Ectodermal cell (in vitro differentiated cells): ENCODE measurements around the gene AGBL4.

Experiments
- H3K27ac ChIP-seq: 2 replicates; pipeline ENCODE4 v1.7.0; 2013; ENCODE audit warnings: mild to moderate bottlenecking, low read depth, low read length; ENCODE audit not compliant: insufficient read depth, poor library complexity, severe bottlenecking
- H3K27me3 ChIP-seq: 2 replicates; pipeline ENCODE4 v1.7.0; 2013; ENCODE audit warnings: mild to moderate bottlenecking, low read length; ENCODE audit not compliant: insufficient read depth, control insufficient read depth, poor library complexity, severe bottlenecking
- H3K36me3 ChIP-seq: one replicate; pipeline ENCODE4 v1.7.0; 2013; ENCODE audit warnings: low read length; ENCODE audit not compliant: control insufficient read depth, insufficient read depth
- H3K4me1 ChIP-seq: one replicate; pipeline ENCODE4 v1.7.0; 2013; ENCODE audit warnings: low read length; ENCODE audit not compliant: control insufficient read depth, insufficient read depth
- H3K4me3 ChIP-seq: 2 replicates; pipeline ENCODE4 v1.7.0; 2013; ENCODE audit warnings: low read depth, low read length, control low read depth; ENCODE audit not compliant: insufficient read depth
- H3K9me3 ChIP-seq: 2 replicates; pipeline ENCODE4 v1.7.0; 2013; ENCODE audit warnings: mild to moderate bottlenecking, low read length, moderate library complexity; ENCODE audit not compliant: control insufficient read depth
- WGBS, 2 experiments: methylation state at CpG; one replicate each; pipeline ENCODE4 v1.1.7; 2013; ENCODE audit warnings: missing lambda C conversion rate in 2 of 2; 5-methylcytosine and 5-hydroxymethylcytosine counted together

Gene AGBL4

GRCh38 chr1:49363628-49364027 lies 660.1 kb downstream of the AGBL4 start:
- Histone ChIP-seq H3K9me3 (no peaks in the 10 kb centered on the region), H3K4me3 (no peak overlapping the region), H3K27ac (no peak overlapping the region), H3K27me3 (no peaks in the 10 kb centered on the region), H3K36me3 (no peaks in the 10 kb centered on the region), H3K4me1 (no peaks in the 10 kb centered on the region)
- WGBS, 2 experiments, result 0% methylated on average over 1 of the region's 1 CpG

DNA sequence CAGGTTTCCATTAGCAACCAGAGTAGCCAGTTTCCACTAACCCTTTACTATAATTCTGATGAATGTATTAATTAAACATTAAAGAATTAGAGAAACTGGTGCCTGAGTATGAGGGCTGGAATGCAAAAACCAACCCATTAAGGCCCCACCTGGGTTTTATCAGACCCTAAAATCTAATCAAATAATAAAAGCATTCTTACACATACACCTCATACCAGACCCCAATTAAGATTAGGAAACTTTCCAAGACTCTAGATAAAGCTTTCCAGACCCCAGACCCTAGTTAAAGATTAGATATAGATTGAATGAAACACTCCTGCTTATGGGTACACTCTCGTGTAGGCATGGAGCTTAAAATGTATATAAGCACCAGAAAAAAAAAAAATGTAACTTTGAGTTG lies 665.7 kb downstream of the AGBL4 start:
- no peak overlapping the region for H3K27ac ChIP-seq
- no peak overlapping the region for H3K4me3 ChIP-seq
- H3K4me1 ChIP-seq, result no peaks in the 10 kb centered on the region
- no peaks in the 10 kb centered on the region for H3K27me3 ChIP-seq
- no peaks in the 10 kb centered on the region for H3K36me3 ChIP-seq
- peaks cover 6% of the 10 kb centered on the region for H3K9me3 ChIP-seq
- WGBS, 2 experiments, result 63% methylated on average over 1 of the region's 1 CpG; no CpG with 5 or more reads in 1 of the 2 experiments

GRCh38 chr1:49356594-49356993 lies 667.2 kb downstream of the AGBL4 start:
- H3K36me3 ChIP-seq, result no peaks in the 10 kb centered on the region
- peaks cover 6% of the 10 kb centered on the region for H3K9me3 ChIP-seq
- H3K27me3 ChIP-seq, result no peaks in the 10 kb centered on the region
- H3K4me3 ChIP-seq, result no peak overlapping the region
- no peak overlapping the region for H3K27ac ChIP-seq
- H3K4me1 ChIP-seq, result no peaks in the 10 kb centered on the region

DNA sequence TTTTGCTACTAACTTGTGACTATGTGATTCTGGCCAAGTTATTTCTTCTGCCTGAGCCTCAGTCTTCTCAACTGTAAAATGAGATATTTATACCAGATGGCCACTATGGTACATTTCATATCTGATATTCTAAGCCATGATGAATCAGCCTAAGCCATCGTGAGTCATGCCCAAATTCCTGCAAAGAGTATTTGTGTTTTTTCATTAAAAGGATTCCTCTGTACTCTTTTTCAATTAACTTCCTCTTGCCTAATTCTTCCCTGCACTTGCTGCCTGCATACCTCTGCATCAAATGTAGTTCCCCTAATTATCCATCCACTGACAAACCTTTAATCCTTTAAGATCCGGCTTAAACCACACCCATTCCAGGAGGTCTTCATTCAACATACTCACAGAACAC lies 672.0 kb downstream of the AGBL4 start:
- Histone ChIP-seq H3K4me1 (no peaks in the 10 kb centered on the region), H3K4me3 (no peak overlapping the region), H3K36me3 (no peaks in the 10 kb centered on the region), H3K27ac (no peak overlapping the region), H3K9me3 (peaks cover 7% of the 10 kb centered on the region), H3K27me3 (no peaks in the 10 kb centered on the region)
- WGBS, 2 experiments, result 68 to 74% methylated on average over 2 of the region's 2 CpGs

DNA sequence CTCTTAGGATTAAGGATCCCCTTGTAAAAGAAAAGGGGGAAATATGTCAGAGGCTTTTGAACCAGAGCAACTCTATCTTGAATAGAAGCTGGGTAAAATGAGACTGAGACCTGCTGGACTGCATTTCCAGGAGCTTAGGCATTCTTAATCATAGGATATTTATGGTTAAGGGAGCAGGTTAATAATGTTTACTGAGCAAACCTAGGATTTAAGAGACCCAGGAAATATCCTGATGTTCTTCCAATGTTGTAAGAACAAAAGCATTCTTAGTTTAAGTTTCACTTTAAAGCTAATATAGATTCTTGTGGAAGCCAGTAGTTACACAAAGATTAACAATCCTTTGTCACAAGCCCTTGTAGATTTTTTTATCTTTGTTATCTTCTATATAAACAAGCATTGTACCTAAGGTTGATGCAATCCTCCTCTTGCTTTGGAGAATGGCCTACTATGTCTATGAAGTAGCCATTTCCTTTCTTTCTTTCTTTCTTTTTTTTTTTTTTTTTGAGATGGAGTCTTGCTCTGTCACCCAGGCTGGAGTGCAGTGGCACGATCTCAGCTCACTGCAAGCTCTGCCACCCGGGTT lies 676.9 kb downstream of the AGBL4 start:
- 76 to 82% methylated on average over 2 of the region's 2 CpGs for WGBS, 2 experiments
- Histone ChIP-seq H3K4me3 (no peak overlapping the region), H3K36me3 (no peaks in the 10 kb centered on the region), H3K27me3 (no peaks in the 10 kb centered on the region), H3K27ac (no peak overlapping the region), H3K4me1 (no peaks in the 10 kb centered on the region), H3K9me3 (peaks cover 8% of the 10 kb centered on the region)

DNA sequence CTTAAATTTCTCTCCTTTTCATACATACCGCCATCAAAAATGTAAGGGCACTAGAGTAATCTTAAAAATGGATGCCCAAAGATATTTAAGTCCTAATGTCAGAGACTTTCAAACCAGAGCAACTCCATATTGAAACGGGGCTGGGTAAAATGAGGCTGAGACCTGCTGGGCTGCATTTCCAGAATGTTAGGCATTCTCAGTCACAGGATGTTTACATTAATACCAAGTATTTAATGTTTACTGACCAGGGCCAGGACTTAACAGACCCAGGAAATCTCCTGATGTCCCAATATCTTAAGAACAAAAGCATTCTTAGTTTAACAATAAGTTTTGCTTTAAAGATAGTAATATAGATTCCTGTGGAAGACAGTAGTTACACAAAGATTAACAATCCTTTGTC lies 683.2 kb downstream of the AGBL4 start:
- Histone ChIP-seq H3K27ac (no peak overlapping the region), H3K9me3 (peaks cover 24% of the 10 kb centered on the region)
- WGBS, 2 experiments, result 68 to 78% methylated on average over 2 of the region's 2 CpGs

DNA sequence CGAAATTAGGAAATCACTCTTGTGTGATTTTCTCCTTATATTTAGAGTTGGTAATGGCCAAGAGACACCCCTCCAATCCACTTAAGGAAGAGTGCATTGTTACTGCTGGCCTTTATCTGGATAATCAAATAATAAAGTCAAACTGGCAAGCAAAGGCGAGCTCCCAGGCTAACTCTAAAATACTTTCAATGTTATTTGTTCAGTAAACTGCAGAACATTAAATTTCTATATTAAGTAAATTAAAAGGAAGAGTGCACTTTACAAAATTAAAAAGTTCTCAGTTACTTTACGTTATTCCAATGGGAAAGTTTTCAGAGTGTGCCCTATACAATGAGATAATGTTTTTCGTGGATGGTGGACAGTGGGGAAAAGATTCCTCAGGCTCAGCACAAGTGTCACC lies 684.7 kb downstream of the AGBL4 start:
- Histone ChIP-seq H3K4me3 (no peak overlapping the region), H3K27me3 (no peaks in the 10 kb centered on the region), H3K4me1 (no peaks in the 10 kb centered on the region), H3K9me3 (peaks cover 29% of the 10 kb centered on the region), H3K27ac (no peak overlapping the region), H3K36me3 (no peaks in the 10 kb centered on the region)
- 69 to 78% methylated on average over 2 to 4 of the region's 4 CpGs for WGBS, 2 experiments

More for the DNA sequence above, 683.2 kb downstream of the AGBL4 start:
- H3K4me3 ChIP-seq, result no peak overlapping the region
- no peaks in the 10 kb centered on the region for H3K27me3 ChIP-seq
- H3K4me1 ChIP-seq, result no peaks in the 10 kb centered on the region
- no peaks in the 10 kb centered on the region for H3K36me3 ChIP-seq

DNA sequence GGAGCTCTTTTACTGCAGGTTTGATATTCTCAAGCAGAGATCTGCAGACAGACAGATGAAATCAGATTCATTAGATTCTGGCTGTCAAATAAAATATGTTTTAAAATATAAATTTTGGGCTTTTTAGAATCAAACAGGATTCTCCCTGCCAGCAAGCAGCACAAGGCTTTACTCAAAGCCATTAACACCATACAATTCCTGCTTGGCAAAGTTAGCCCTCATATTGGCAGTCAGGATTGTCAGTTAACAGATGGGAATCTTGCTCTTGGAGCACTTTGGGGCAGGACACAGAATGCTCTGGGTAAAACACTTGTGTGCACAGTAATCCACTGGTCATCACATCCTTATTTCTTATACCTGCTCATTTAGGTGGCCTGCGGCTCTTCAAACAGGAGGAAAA lies 686.5 kb downstream of the AGBL4 start:
- 91% methylated on average over 1 of the region's 1 CpG for WGBS, 2 experiments
- Histone ChIP-seq H3K27me3 (no peaks in the 10 kb centered on the region), H3K27ac (no peak overlapping the region), H3K4me1 (no peaks in the 10 kb centered on the region), H3K9me3 (peaks cover 24% of the 10 kb centered on the region), H3K36me3 (no peaks in the 10 kb centered on the region), H3K4me3 (no peak overlapping the region)

DNA sequence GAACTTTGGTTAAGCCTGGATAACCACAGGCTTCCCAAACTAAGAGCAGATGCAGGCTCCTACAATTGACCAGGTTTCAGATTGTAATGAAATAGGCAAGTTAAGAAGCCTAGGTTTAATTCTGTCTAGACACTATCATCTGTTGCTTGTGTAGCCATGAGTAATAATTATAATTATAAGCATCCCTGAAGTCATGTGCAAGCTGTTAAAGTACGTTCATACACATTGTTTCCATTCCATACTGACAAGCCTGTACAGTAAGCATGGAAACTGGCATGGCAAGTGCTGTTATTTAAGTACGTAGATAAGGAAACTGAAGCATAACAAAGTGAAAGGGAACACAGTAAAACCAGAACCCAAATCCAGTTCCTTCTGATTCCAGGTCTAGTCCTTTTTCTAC lies 689.8 kb downstream of the AGBL4 start:
- Histone ChIP-seq H3K27me3 (no peaks in the 10 kb centered on the region), H3K4me3 (no peak overlapping the region), H3K27ac (no peak overlapping the region), H3K4me1 (no peaks in the 10 kb centered on the region), H3K36me3 (no peaks in the 10 kb centered on the region), H3K9me3 (peaks cover 19% of the 10 kb centered on the region)
- 81 to 89% methylated on average over 1 to 2 of the region's 2 CpGs for WGBS, 2 experiments

GRCh38 chr1:49331066-49331852 lies 692.5 kb downstream of the AGBL4 start:
- no peak overlapping the region for H3K27ac ChIP-seq
- 83% methylated on average over 17 of the region's 17 CpGs for WGBS, 2 experiments
- no peaks in the 10 kb centered on the region for H3K27me3 ChIP-seq
- peaks cover 10% of the 10 kb centered on the region for H3K9me3 ChIP-seq
- H3K4me1 ChIP-seq, result no peaks in the 10 kb centered on the region
- H3K36me3 ChIP-seq, result no peaks in the 10 kb centered on the region
- no peak overlapping the region for H3K4me3 ChIP-seq
